Right lobe of liver (tissue), 4 donors: Measurements from ENCODE around the gene SIGLEC12.

ENCODE experiments used
- CTCF ChIP-seq, 4 donors: fragments of 200-600 bp in 3 of 4; fragments of 450-650 bp in 1 of 4; IDR thresholded peaks; one replicate each; pipeline versions ENCODE4 v1.5.1 to v1.8.0; 2016 to 2022; ENCODE audit warnings: antibody characterized with exemption in 4 of 4, mild to moderate bottlenecking in 2 of 4
- POLR2A ChIP-seq: fragments of 450-650 bp; IDR thresholded peaks from one replicate; pipeline ENCODE4 v1.6.1; 2017; ENCODE audit warnings: antibody characterized with exemption, mild to moderate bottlenecking
- donor health status: DM: no; HTN: no; CAD: no.
- donor health status: DM: no; HTN: no; CAD: no.
- donor health status: DM: no; HTN: yes; CAD: no.

GRCh38 chr19:51501594-51502263 is at the start of gene SIGLEC12:
- TF ChIP-seq CTCF (IDR thresholded peaks at IDR 0.05) (no peak), POLR2A (no peak)
